HUES48 (cell line): ENCODE data around the gene KATNAL2.

Source experiments
- H3K27ac ChIP-seq: one replicate; pipeline ENCODE4 v1.7.0; 2013; ENCODE audit warnings: low read depth, low read length, inconsistent platforms
- H3K27me3 ChIP-seq: 2 replicates; pipeline ENCODE4 v1.6.1; 2013; ENCODE audit warnings: mild to moderate bottlenecking, low read length; ENCODE audit not compliant: control insufficient read depth, insufficient read depth
- H3K36me3 ChIP-seq: 2 replicates; pipeline ENCODE4 v1.6.1; 2013; ENCODE audit warnings: low read length; ENCODE audit not compliant: control insufficient read depth, insufficient read depth
- H3K4me1 ChIP-seq: 2 replicates; pipeline ENCODE4 v1.6.1; 2013; ENCODE audit warnings: mild to moderate bottlenecking, low read length; ENCODE audit not compliant: control insufficient read depth, insufficient read depth
- H3K4me3 ChIP-seq: 2 replicates; pipeline ENCODE4 v1.5.1; 2013; ENCODE audit warnings: mild to moderate bottlenecking, low read depth, low read length
- H3K9ac ChIP-seq: 2 replicates; pipeline ENCODE4 v1.6.1; 2013; ENCODE audit warnings: mild to moderate bottlenecking, low read depth, low read length, moderate library complexity
- H3K9me3 ChIP-seq: 2 replicates; pipeline ENCODE4 v1.6.1; 2013; ENCODE audit warnings: low read length; ENCODE audit not compliant: control insufficient read depth, insufficient read depth

Gene KATNAL2

GRCh38 chr18:47081578-47081977 is 164.2 kb downstream of the KATNAL2 start:
- no peak overlapping the region for H3K4me3 ChIP-seq
- no peaks in the 10 kb centered on the region for H3K27me3 ChIP-seq
- H3K27ac ChIP-seq = no peak overlapping the region

DNA sequence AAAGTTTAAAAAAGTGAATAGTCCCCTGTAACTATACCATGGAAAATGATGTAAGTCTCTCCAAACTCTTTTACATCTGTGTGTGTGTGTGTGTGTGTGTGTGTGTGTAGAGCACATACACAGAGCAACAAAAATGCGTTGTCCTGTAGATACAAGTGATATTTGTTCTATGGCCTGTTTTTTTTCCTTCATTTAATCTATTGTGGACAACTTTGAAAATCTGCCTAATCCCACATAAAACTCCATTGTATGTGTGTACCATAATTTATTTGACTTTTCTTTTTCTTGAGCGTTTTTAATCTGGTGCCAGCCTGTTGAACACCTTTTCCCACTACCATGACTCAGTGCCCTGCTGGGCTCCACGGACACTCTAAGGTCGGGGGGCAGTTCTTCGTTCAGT is 170.3 kb downstream of the KATNAL2 start:
- no peaks in the 10 kb centered on the region for H3K27me3 ChIP-seq
- no peaks in the 10 kb centered on the region for H3K36me3 ChIP-seq
- H3K27ac ChIP-seq = no peak overlapping the region
- H3K4me1 ChIP-seq = peaks cover 3% of the 10 kb centered on the region; the same call in 1 of the 2 replicates
- no peak overlapping the region for H3K9ac ChIP-seq
- H3K9me3 ChIP-seq = no peaks in the 10 kb centered on the region
- no peak overlapping the region for H3K4me3 ChIP-seq

More at GRCh38 chr18:47081578-47081977, 164.2 kb downstream of the KATNAL2 start:
- Histone ChIP-seq H3K9me3 (no peaks in the 10 kb centered on the region), H3K9ac (no peak overlapping the region), H3K36me3 (no peaks in the 10 kb centered on the region), H3K4me1 (peaks cover 3% of the 10 kb centered on the region; the same call in 1 of the 2 replicates)

DNA sequence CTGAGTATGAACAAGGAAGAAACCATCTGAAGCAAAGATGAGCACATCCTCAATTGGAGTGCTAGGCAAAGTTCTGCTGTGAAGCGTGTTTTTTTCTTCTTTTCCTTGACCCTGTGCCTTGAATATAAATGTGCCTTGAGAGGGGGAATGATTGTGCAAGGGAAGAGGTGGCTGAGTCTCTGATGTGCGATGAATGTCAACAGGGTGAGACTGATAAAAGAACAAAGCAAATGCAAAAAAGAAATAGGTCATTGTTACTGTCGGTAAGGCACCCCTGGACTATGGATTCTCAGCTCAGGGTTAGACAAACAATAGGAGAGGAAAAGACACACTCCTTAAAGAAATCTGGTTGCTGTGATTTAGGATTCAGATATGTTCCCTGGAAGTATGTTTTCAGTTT is 178.4 kb downstream of the KATNAL2 start:
- no peak overlapping the region for H3K9ac ChIP-seq
- H3K27me3 ChIP-seq = no peaks in the 10 kb centered on the region
- no peaks in the 10 kb centered on the region for H3K9me3 ChIP-seq
- no peak overlapping the region for H3K4me3 ChIP-seq
- no peaks in the 10 kb centered on the region for H3K36me3 ChIP-seq
- no peak overlapping the region for H3K27ac ChIP-seq
- peaks cover 8% of the 10 kb centered on the region for H3K4me1 ChIP-seq

GRCh38 chr18:47100212-47100831 is 182.9 kb downstream of the KATNAL2 start:
- peaks cover 11% of the 10 kb centered on the region for H3K4me1 ChIP-seq
- H3K9ac ChIP-seq = no peak overlapping the region
- no peak overlapping the region for H3K27ac ChIP-seq
- H3K36me3 ChIP-seq = peaks cover 9% of the 10 kb centered on the region; the same call in 1 of the 2 replicates
- H3K4me3 ChIP-seq = no peak overlapping the region
- no peaks in the 10 kb centered on the region for H3K9me3 ChIP-seq
- H3K27me3 ChIP-seq = no peaks in the 10 kb centered on the region

DNA sequence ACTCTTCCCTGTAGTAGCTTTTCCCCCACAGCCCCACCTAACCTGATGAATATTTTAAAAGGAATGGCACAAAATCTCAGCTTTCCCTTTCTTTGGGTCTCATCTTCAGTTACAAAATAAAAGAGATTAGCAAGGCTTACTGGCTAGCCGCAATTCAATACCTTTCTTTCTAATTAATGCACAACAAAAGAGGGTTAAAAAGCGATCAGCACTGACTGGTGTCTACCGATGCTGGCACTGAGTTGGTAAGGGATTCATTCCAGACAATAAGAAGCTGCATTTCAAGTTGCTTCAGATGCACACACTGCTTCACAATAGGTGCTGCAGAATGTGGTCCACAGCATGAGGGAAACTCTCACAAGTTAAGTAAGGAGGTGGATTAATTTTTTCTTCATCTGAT is 191.0 kb downstream of the KATNAL2 start:
- H3K4me3 ChIP-seq = no peak overlapping the region
- 0 out of 2 replicates have a peak overlapping the region, but pooled peaks have one; percentile 13 for H3K9ac ChIP-seq
- H3K36me3 ChIP-seq = peaks cover 58% of the 10 kb centered on the region
- no peaks in the 10 kb centered on the region for H3K27me3 ChIP-seq
- H3K4me1 ChIP-seq = peaks cover 47% of the 10 kb centered on the region
- no peaks in the 10 kb centered on the region for H3K9me3 ChIP-seq
- H3K27ac ChIP-seq = peak overlapping the region; percentile 59

DNA sequence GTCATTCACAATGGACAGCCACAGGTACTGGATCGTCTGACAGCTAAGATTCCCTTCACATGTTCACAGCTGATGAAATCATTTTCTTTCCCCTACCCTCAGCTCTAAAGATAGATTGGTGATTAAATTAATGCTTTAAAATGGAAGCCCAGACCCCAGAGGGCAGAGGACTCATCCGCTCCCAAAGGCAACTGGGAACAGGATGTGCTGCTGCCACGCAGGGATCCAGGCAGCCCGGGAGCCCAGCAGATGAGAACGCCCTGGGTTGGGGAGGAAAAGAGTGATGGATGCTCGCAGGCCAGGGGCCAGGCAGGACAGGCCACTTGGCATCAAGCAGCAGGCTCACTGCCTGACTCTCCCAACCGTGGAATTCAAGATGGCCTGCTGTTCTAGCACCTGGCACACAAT is 191.6 kb downstream of the KATNAL2 start:
- Histone ChIP-seq H3K4me1 (peaks cover 53% of the 10 kb centered on the region), H3K36me3 (peaks cover 59% of the 10 kb centered on the region), H3K27me3 (no peaks in the 10 kb centered on the region), H3K9me3 (no peaks in the 10 kb centered on the region), H3K4me3 (no peak overlapping the region), H3K27ac (peak overlapping the region; percentile 26), H3K9ac (no peak overlapping the region)

GRCh38 chr18:47109720-47110119 is 192.3 kb downstream of the KATNAL2 start:
- Histone ChIP-seq H3K9me3 (no peaks in the 10 kb centered on the region), H3K36me3 (peaks cover 52% of the 10 kb centered on the region), H3K27me3 (no peaks in the 10 kb centered on the region), H3K4me3 (no peak overlapping the region), H3K4me1 (peaks cover 59% of the 10 kb centered on the region), H3K27ac (no peak overlapping the region), H3K9ac (no peak overlapping the region)

DNA sequence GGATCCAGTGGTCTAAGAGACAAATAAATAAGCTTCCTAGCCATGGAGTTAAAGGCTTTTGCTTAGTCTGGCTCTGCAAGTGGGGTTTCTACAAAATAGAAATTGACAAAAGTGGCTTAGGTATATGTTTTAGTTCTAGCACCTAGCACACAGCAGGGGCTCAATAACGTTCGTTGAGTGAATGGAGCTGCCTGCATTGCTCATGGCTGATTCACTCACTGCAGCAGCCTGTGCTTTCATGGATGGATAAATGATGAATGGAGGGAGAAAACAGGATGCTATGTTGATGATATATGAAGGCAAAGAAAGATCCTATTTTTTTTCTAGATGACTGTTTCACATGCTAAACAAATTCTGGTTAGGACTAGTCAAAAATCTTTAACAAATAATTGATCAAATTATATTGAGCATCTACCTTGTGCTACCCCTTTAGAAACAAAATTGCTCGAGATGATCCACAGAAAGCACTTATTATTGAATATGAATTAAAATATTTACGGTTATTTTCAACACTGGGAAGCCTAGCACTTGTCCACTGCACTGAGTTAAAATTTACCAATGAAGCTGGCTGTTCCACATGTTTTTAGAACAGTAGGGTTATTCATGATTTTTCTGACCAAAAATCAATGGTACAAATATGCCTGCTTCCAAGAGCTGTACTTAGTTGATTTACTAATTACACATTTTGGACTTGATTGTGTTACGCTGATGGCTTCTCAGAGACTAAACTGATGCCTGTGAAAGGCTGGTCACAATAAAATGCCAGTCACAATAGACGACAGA is 193.3 kb downstream of the KATNAL2 start:
- H3K27ac ChIP-seq = peak overlapping the region; percentile 18
- H3K9ac ChIP-seq = no peak overlapping the region
- no peaks in the 10 kb centered on the region for H3K27me3 ChIP-seq
- peaks cover 56% of the 10 kb centered on the region for H3K36me3 ChIP-seq
- no peak overlapping the region for H3K4me3 ChIP-seq
- peaks cover 65% of the 10 kb centered on the region for H3K4me1 ChIP-seq
- H3K9me3 ChIP-seq = no peaks in the 10 kb centered on the region

- H3K27me3 ChIP-seq = no peaks in the 10 kb centered on the region
- H3K4me1 ChIP-seq = peaks cover 50% of the 10 kb centered on the region
These were observed 196.6 kb downstream of the KATNAL2 start for GRCh38 chr18:47113796-47114540.

GRCh38 chr18:47115205-47115604 is 197.8 kb downstream of the KATNAL2 start:
- no peak overlapping the region for H3K4me3 ChIP-seq

More at GRCh38 chr18:47113796-47114540, 196.6 kb downstream of the KATNAL2 start:
- Histone ChIP-seq H3K27ac (peak overlapping the region; percentile 87), H3K36me3 (peaks cover 35% of the 10 kb centered on the region), H3K4me3 (no peak overlapping the region; the same call in 1 of the 2 replicates), H3K9ac (no peak overlapping the region), H3K9me3 (no peaks in the 10 kb centered on the region)

More at GRCh38 chr18:47115205-47115604, 197.8 kb downstream of the KATNAL2 start:
- H3K27ac ChIP-seq = peak overlapping the region; percentile 87
- H3K9ac ChIP-seq = no peak overlapping the region
- H3K9me3 ChIP-seq = no peaks in the 10 kb centered on the region
- H3K36me3 ChIP-seq = peaks cover 37% of the 10 kb centered on the region
- peaks cover 37% of the 10 kb centered on the region for H3K4me1 ChIP-seq
- H3K27me3 ChIP-seq = no peaks in the 10 kb centered on the region
